COLO668 (cell line): ENCODE data around the gene NDRG4.
"Not testable (repeated sequence)": the region's sequence is repeated elsewhere in the genome, so short reads cannot be mapped to it uniquely, and the experiment has no call there.

Experiments used
- DNase-seq: peaks from one replicate; lab custom pipeline; 2025; ENCODE audit not compliant: unreplicated experiment; lab: John Stamatoyannopoulos, UW

Gene NDRG4

GRCh38 chr16:58464916-58465731 lies 34.8 kb upstream of the NDRG4 start:
- DNase-seq = no peak

- no peak for DNase-seq
These were observed 34.1 kb upstream of the NDRG4 start for GRCh38 chr16:58465817-58466216.

GRCh38 chr16:58466396-58466795 lies 33.5 kb upstream of the NDRG4 start:
- DNase-seq = no peak

GRCh38 chr16:58467905-58468304 lies 32.0 kb upstream of the NDRG4 start:
- DNase-seq = no peak

- no peak for DNase-seq
These were observed 28.6 kb upstream of the NDRG4 start for GRCh38 chr16:58471209-58471975.

DNA sequence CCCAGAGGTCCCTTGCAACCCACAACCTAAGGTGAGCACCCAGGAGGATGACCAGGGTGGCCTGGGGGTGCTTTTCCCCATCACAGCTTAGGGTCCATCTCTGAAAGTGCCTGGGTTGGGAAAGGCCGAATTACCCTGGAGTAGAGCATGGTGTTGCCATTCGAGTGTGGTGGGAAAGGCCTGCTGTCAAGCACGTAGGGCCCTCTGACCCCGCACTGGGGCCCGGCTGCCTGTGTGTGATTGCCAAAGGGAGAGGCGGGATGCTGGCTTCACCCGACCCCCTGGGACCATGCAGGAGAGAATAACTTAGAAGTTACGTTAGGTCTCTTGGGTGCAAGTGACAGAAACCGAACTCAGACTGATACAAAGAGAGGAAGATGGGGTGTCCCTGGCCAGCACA lies 27.7 kb upstream of the NDRG4 start:
- no peak for DNase-seq

DNA sequence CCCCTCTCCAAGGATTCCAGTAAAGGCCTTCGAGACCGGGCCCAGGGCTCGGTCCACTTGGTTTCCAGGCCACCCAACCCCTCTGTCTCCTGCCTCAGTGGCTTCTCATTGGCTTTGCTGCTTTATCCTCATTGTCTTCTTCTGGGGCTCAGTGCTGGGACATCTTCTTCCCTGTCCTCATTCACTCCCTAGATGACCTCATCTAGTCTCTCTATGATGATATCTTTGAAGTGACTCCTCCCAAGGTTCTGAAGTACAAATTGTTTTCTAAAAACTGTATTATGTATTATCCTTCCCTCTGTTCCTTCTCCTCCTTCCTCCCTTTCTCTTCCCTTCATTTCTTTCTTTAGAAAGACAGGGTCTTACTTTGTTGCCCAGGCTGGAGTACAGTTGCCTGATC lies 27.1 kb upstream of the NDRG4 start:
- DNase-seq = no peak

DNA sequence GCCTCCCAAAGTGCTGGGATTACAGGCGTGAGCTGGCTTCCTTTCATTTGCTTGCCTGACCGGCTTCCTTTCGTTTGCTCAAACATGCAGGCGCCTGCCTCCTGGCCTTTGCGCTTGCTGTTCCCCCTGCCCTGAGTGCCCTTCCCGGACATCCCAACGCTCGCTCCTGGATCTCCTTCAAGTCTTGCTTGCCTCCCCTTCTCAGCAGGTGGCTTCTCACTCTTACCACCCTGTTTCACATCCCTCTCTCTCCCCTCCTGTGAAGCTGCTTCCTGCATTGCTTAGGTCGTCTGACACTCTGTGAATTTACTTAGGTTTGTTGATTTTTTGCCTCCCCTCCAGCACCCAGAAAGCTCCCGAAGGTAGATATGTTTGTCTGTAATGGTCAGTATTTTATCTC lies 25.6 kb upstream of the NDRG4 start:
- no peak for DNase-seq

DNA sequence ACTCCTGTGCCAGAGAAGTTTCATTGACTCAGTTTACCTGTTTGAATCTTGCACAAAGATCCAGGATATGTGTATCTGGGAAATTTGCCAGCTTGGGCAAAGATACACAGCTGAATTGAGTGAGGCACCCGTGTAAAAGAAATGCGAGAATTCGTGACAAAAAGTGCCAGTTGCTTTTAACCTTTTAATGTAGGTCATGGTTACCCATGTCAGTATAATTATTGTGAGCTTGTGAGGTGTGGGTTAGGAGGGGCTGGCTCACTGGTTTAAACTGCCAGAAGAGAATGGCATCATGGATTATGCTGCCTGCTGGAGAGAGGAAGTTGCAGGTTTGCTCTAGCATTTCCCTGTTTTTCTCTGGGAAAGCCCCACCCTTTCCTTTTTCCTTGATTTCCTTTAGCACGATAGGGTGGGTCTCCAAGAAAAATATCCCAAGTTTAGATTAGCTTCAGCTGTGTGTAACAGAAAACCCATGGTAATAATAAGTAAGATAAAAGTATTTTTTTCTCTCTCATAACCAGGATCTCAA lies 24.8 kb upstream of the NDRG4 start:
- no peak for DNase-seq

DNA sequence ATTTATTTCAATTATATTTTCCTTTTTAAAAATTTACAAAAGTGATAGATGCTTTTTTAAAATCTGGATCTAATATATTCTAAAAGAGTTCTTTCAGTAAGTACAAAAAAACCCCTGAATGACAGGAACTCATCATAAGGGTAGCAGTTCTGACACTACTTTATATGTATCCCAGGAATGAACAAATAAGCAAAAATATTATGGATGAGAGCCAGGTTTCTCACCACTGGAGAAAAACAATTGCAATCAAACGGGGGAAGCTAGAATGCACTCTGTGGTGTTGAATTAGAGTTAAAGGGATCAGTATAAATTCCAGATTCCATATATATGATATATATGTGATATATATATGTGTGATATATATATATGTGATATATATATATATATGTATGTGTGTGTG lies 23.2 kb upstream of the NDRG4 start:
- no peak for DNase-seq

GRCh38 chr16:58478427-58478826 lies 21.5 kb upstream of the NDRG4 start:
- DNase-seq = no peak

GRCh38 chr16:58481226-58481869 lies 18.6 kb upstream of the NDRG4 start:
- DNase-seq = no peak

DNA sequence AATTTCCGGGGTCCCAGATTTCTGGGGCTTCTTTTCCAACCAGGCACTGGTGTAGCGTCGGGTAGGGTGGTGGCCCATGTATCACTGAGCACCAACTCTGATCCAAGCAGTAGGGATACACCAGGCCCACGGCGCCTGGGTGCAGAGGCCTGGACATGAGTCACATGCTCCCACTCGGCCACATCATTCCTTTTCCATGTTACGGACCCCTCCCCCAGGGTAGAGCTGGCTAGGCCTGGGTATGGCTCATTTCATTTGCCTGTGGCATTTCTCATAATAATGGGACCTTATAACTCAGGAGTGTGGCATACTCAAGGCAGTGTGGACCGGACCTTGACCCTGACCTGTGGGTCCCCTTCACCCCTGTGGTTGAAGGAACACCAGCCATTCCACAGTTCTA lies 18.0 kb upstream of the NDRG4 start:
- no peak for DNase-seq

- no peak for DNase-seq
These were observed 14.6 kb upstream of the NDRG4 start for GRCh38 chr16:58485184-58485887.

GRCh38 chr16:58487566-58488351 lies 12.2 kb upstream of the NDRG4 start:
- peak; percentile 76 for DNase-seq

DNA sequence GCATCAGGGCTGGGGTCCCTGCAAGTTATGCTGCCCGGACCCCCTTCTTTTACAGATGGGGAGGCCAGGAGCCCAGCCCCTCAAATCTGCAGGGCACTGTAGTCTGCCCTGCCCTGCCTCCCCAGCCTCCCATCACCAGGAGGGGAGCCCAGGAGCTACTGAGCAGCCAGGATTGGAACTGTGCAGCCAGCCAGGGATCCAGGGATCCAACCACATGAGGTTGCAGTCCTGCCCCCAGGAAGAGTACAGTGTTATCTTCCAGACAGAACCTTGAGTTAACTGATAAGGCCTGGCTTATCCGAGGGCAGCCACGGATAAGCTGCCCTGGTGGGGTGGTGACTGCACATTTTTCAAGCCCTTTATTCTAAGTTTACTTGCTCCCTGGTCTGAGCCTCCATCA lies 11.4 kb upstream of the NDRG4 start:
- no peak for DNase-seq

DNA sequence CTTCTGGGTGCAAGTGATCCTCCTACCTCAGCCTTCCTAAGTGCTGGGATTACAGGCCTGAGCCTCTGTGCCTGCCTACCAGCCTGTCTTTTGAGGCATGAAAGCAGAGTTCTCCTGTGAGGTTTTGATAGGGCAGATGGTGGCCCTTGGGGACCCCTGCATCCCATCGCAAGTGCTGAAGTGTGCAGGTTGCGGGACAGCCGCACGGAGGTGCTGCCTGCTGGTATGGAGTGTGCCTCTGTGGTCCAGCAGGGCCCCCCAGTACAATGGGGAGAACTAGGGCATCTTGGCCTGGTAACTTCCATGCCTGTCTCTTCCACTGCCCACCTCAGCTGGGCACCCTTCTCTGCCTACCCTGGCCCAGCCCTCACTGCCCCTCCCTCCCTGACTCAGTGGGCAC lies 9.9 kb upstream of the NDRG4 start:
- no peak for DNase-seq

GRCh38 chr16:58490539-58490938 lies 9.4 kb upstream of the NDRG4 start:
- DNase-seq = not testable (repeated sequence)

DNA sequence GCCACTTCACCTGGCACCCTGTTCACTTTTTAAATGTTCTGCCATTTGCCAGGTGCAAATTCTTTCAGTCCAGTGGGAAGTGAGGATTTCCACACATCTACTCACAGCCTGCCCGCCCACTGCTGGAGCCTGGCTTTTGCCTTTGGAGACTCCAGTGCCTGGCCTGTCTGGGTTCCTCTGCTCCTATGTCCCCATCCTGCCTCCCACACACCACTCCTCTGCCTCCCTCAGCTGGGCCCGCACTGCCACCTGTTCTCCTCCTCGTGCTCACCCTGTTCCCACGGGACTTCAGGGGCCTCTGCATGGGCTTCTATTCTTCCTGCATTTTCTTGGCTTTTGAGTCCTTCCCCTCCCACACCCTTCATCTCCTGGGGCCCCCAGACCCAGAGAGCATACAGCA lies 7.9 kb upstream of the NDRG4 start:
- no peak for DNase-seq

GRCh38 chr16:58492735-58493134 lies 7.2 kb upstream of the NDRG4 start:
- DNase-seq = no peak
